GM12878 (cell line): ENCODE data around the gene PAEP. TPM values are rescaled to one million over a fixed set of nuclear protein-coding genes. Genes with fewer than 3 reads are reported as not detected.

Experiments used
- ATAC-seq: fragments of 200-7000 bp; cut with Tn5 transposase; 3 replicates; pipeline ENCODE4 v1.9.1; 2020; ENCODE audit warnings: mild to moderate bottlenecking, moderate library complexity
- BruUV-seq: library from RNA; stranded (reverse); fragments of 400-500 nt; replicated peaks from 2 replicates; lab custom pipeline; 2021; lab: Mats Ljungman, UMichigan
- CTCF ChIA-PET: fragments of 300-600 bp; sonication (Branson Sonifier 250); formaldehyde crosslinking; extraction: SDS; loops from one replicate; lab custom pipeline; 2021; ENCODE audit warnings: inconsistent platforms; lab: Yijun Ruan, JAX
- POLR2A ChIA-PET: fragments of 350-600 bp; formaldehyde crosslinking; extraction: SDS; loops from one replicate; lab custom pipeline; 2021; ENCODE audit warnings: inconsistent platforms; lab: Charles Lee
- RAD21 ChIA-PET: fragments of 300-600 bp; sonication (Branson Sonifier 250); formaldehyde crosslinking; loops from one replicate; lab custom pipeline; 2023; ENCODE audit warnings: antibody characterized with exemption; ENCODE audit not compliant: unreplicated experiment; lab: Charles Lee
- SMC1A ChIA-PET: fragments of 300-600 bp; sonication (Branson Sonifier 250); formaldehyde crosslinking; loops from one replicate; lab custom pipeline; 2023; ENCODE audit not compliant: unreplicated experiment, uncharacterized antibody; lab: Charles Lee
- DNase-seq: peaks from one replicate; pipeline ENCODE4 v3.0.0-alpha.2; 2011; ENCODE audit warnings: low read depth, low spot score
- FAIRE-seq: peaks from 3 replicates; lab custom pipeline; 2011; peaks lifted over from hg19 to GRCh38; lab: Jason Lieb, UNC
- H2AFZ ChIP-seq: 2 replicates; pipeline ENCODE4 v1.6.0; 2011; ENCODE audit warnings: low read depth, low read length, control low read depth; ENCODE audit not compliant: control insufficient read depth
- H3K27ac ChIP-seq: 2 replicates; pipeline ENCODE4 v1.5.1; 2011; ENCODE audit warnings: control low read depth; ENCODE audit not compliant: control insufficient read depth, insufficient read depth
- H3K27me3 ChIP-seq, 2 experiments: replicated peaks in 1 of 2; 2 replicates each; pipeline versions ENCODE4 v1.6.0 to v1.6.1; 2011; ENCODE audit warnings: low read length in 1 of 2; ENCODE audit not compliant: control insufficient read depth in 2 of 2, insufficient read depth in 2 of 2
- H3K36me3 ChIP-seq, 2 experiments: 2 replicates each; pipeline ENCODE4 v1.5.1; 2011; ENCODE audit warnings: low read length in 1 of 2; ENCODE audit not compliant: control insufficient read depth in 2 of 2, insufficient read depth in 2 of 2
- H3K4me1 ChIP-seq: 2 replicates; pipeline ENCODE4 v1.6.1; 2011; ENCODE audit warnings: mild to moderate bottlenecking, low read length, moderate library complexity, mixed read lengths; ENCODE audit not compliant: control insufficient read depth, insufficient read depth
- H3K4me2 ChIP-seq: 2 replicates; pipeline ENCODE4 v1.6.0; 2011; ENCODE audit warnings: control low read depth; ENCODE audit not compliant: control insufficient read depth, insufficient read depth
- H3K4me3 ChIP-seq: fragments of 200-600 bp; sonication (generic); 2 replicates; pipeline ENCODE4 v1.5.1; 2016
- H3K79me2 ChIP-seq: 2 replicates; pipeline ENCODE4 v1.6.0; 2011; ENCODE audit warnings: low read length; ENCODE audit not compliant: control insufficient read depth, insufficient read depth
- H3K9ac ChIP-seq: 2 replicates; pipeline ENCODE4 v1.8.0; 2011; ENCODE audit warnings: low read length, control low read depth, mixed read lengths; ENCODE audit not compliant: control insufficient read depth, insufficient read depth
- H3K9me3 ChIP-seq: replicated peaks from 3 replicates; pipeline ENCODE4 v1.5.1; 2011; ENCODE audit warnings: mild to moderate bottlenecking, low read length; ENCODE audit not compliant: control insufficient read depth, insufficient read depth
- H4K20me1 ChIP-seq: 2 replicates; pipeline ENCODE4 v1.6.0; 2011; ENCODE audit not compliant: control insufficient read depth, insufficient read depth
- EGR1 ChIP-seq, 2 experiments: IDR thresholded peaks; 1 replicate in 1 of 2; 2 replicates in 1 of 2; pipeline ENCODE4 v1.6.1; 2011 to 2012; ENCODE audit warnings: low read depth in 2 of 2, low read length in 2 of 2, borderline replicate concordance in 1 of 2, mild to moderate bottlenecking in 1 of 2, moderate library complexity in 1 of 2
- FOXK2 ChIP-seq: fragments of 450-650 bp; IDR thresholded peaks from 2 replicates; pipeline ENCODE4 v1.6.1; 2017; ENCODE audit warnings: mild to moderate bottlenecking, moderate library complexity
- HCFC1 ChIP-seq: fragments of 150-350 bp; IDR thresholded peaks from 2 replicates; pipeline ENCODE4 v1.6.1; 2014; ENCODE audit warnings: low read length
- JUND ChIP-seq: IDR thresholded peaks from 2 replicates; pipeline ENCODE4 v1.6.1; 2012; ENCODE audit warnings: low read depth, mild to moderate bottlenecking, low read length, improper control_type of control experiment, moderate library complexity
- KDM1A ChIP-seq: fragments of 200-600 bp; sonication (generic); IDR thresholded peaks from 2 replicates; pipeline ENCODE4 v1.6.1; 2016; ENCODE audit warnings: borderline replicate concordance
- RFX5 ChIP-seq: IDR thresholded peaks from 2 replicates; pipeline ENCODE4 v1.6.1; 2011; ENCODE audit warnings: low read depth, low read length, improper control_type of control experiment
- SIX5 ChIP-seq: IDR thresholded peaks from 2 replicates; pipeline ENCODE4 v1.6.1; 2011; ENCODE audit warnings: mild to moderate bottlenecking, low read depth, low read length, moderate library complexity; ENCODE audit not compliant: severe bottlenecking
- SMARCA5 ChIP-seq: fragments of 450-650 bp; IDR thresholded peaks from 2 replicates; pipeline ENCODE4 v1.6.1; 2017; ENCODE audit warnings: mild to moderate bottlenecking
- SUZ12 ChIP-seq: fragments of 200-600 bp; sonication (generic); IDR thresholded peaks from one replicate; pipeline ENCODE4 v1.6.1; 2018; ENCODE audit warnings: antibody characterized with exemption, mild to moderate bottlenecking; ENCODE audit not compliant: unreplicated experiment
- WRNIP1 ChIP-seq: IDR thresholded peaks from 2 replicates; pipeline ENCODE4 v1.6.1; 2011; ENCODE audit warnings: low read depth, low read length, improper control_type of control experiment, borderline replicate concordance
- ZNF274 ChIP-seq: IDR thresholded peaks from one replicate; pipeline ENCODE4 v1.8.0; 2011; ENCODE audit not compliant: insufficient read length, insufficient read depth
- ZNF384 ChIP-seq: IDR thresholded peaks from 2 replicates; pipeline ENCODE4 v1.6.1; 2012; ENCODE audit warnings: low read depth, mild to moderate bottlenecking, low read length, improper control_type of control experiment, borderline replicate concordance
- WGBS: methylation state at CpG from one replicate; pipeline ENCODE4 v1.1.6; 2016; ENCODE audit warnings: low lambda C conversion rate; ENCODE audit not compliant: insufficient replicate concordance, insufficient coverage; ENCODE audit errors: missing lambda C conversion rate; 5-methylcytosine and 5-hydroxymethylcytosine counted together
- in situ Hi-C: fragments of 300-500 bp; cut with MboI; formaldehyde crosslinking; loops from 9 replicates; pipeline ENCODE4 v1.14.3; 2018; ENCODE audit warnings: mixed read lengths
- intact Hi-C: fragments of 100-400 bp; cut with micrococcal nuclease; formaldehyde crosslinking; loops from one replicate; pipeline ENCODE4 v1.14.2; 2022; ENCODE audit not compliant: unreplicated experiment
- polyA plus RNA-seq, 11 experiments: library from polyadenylated mRNA; depleted of rRNA in 4 of 11; unstranded in 6 of 11; stranded (reverse) in 5 of 11; fragments of >200 nt; fragmentation: Nextera tagmentation in 4 of 11; fragmentation: Illumina TruSeq in 1 of 11; extraction: Ambion mirVana in 4 of 11; extraction: Trizol in 1 of 11; gene quantifications; 1 replicate in 1 of 11; 2 replicates in 10 of 11; pipeline versions ENCODE4 v1.2.1 to v1.2.3, GENCODE V29; 2011 to 2016; ENCODE audit warnings: inconsistent platforms in 2 of 11, missing spikeins in 2 of 11, low read depth in 1 of 11
- total RNA-seq, 4 experiments: library from RNA; depleted of rRNA in 3 of 4; stranded (reverse); fragments of >200 nt in 3 of 4; fragmentation: Illumina TruSeq in 1 of 4; extraction: Trizol in 1 of 4; gene quantifications; 2 replicates each; pipeline versions ENCODE4 v1.2.1 to v1.2.3, GENCODE V29; 2013 to 2021
- TF ChIP-seq, protein P1 (sequence below): fragments of 450-650 bp; IDR thresholded peaks from 2 replicates; pipeline ENCODE4 v1.6.1; 2016; ENCODE audit warnings: mild to moderate bottlenecking, moderate library complexity, borderline replicate concordance
- TF ChIP-seq, protein P2 (sequence below): IDR thresholded peaks from 2 replicates; pipeline ENCODE4 v1.6.1; 2011; ENCODE audit warnings: mild to moderate bottlenecking, low read depth, low read length, moderate library complexity; ENCODE audit not compliant: insufficient replicate concordance

Gene PAEP
- total and polyA plus RNA-seq, 10 of the 15 experiments (the other 5 are each of a cell fraction or from before 2014, with no cell fraction given), result not detected

DNA sequence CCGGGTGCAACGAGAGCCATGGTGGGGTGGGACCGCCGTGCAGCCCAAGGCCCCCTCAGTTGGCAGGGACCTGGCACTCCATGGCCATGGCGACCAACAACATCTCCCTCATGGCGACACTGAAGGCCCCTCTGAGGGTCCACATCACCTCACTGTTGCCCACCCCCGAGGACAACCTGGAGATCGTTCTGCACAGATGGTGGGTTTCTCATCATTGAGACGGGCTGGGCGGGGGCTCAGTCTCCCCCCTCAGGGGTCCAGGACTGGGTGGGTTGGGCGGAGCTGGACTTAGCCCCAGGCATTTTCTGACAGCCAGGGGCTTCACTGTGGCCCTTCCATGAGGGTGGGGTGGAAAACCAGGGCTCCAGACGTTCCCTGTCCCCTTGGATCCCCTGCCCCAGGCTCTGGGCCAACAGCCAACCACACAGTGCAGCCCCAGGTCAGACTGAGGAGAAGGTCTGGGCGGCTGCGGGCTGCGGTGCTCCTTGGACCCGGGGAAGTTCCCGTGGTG lies 734 bp downstream of the PAEP start (continued):
- TF ChIP-seq, protein P1, sequence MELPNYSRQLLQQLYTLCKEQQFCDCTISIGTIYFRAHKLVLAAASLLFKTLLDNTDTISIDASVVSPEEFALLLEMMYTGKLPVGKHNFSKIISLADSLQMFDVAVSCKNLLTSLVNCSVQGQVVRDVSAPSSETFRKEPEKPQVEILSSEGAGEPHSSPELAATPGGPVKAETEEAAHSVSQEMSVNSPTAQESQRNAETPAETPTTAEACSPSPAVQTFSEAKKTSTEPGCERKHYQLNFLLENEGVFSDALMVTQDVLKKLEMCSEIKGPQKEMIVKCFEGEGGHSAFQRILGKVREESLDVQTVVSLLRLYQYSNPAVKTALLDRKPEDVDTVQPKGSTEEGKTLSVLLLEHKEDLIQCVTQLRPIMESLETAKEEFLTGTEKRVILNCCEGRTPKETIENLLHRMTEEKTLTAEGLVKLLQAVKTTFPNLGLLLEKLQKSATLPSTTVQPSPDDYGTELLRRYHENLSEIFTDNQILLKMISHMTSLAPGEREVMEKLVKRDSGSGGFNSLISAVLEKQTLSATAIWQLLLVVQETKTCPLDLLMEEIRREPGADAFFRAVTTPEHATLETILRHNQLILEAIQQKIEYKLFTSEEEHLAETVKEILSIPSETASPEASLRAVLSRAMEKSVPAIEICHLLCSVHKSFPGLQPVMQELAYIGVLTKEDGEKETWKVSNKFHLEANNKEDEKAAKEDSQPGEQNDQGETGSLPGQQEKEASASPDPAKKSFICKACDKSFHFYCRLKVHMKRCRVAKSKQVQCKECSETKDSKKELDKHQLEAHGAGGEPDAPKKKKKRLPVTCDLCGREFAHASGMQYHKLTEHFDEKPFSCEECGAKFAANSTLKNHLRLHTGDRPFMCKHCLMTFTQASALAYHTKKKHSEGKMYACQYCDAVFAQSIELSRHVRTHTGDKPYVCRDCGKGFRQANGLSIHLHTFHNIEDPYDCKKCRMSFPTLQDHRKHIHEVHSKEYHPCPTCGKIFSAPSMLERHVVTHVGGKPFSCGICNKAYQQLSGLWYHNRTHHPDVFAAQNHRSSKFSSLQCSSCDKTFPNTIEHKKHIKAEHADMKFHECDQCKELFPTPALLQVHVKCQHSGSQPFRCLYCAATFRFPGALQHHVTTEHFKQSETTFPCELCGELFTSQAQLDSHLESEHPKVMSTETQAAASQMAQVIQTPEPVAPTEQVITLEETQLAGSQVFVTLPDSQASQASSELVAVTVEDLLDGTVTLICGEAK, result no peak
- no peak for TF ChIP-seq SMARCA5

DNA sequence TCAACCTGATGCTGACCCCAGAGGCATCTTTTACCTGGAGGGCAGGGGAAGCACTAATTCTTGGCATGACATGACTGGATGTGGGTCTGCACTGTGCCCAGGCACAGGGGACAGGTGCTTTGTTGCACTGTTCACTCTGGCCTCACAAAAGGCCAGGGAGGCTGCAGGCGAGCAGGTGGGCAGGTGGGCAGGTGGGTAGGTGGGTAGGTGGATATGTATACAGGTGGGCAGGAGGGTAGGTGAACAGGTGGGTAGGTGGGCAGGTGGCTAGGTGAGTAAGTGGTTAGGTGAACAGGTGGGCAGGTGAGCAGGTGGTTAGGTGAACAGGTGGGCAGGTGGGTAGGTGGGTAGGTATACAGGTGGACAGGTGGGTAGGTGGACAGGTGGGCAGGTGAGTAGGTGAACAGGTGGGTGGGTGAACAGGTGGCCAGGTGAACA lies 1.5 kb downstream of the PAEP start:
- no peaks in the 10 kb centered on the region for H3K9me3 ChIP-seq
- POLR2A ChIA-PET, result no interaction called here
- RAD21 ChIA-PET, result no interaction called here
- FAIRE-seq (no peak), ATAC-seq (no peak)
- no peaks in the 10 kb centered on the region; a peak in 1 of 4 replicates for H3K27me3 ChIP-seq
- H4K20me1 ChIP-seq, result no peaks in the 10 kb centered on the region
- CTCF ChIA-PET, result no interaction called here
- WGBS, result 0% methylated on average over 1 of the region's 1 CpG
- SMC1A ChIA-PET, result no interaction called here
- H3K36me3 ChIP-seq, result no peaks in the 10 kb centered on the region
- H3K9ac ChIP-seq, result no peak overlapping the region
- H3K27ac ChIP-seq, result no peak overlapping the region
- no peaks in the 10 kb centered on the region for H3K4me1 ChIP-seq
- no peak for TF ChIP-seq SIX5
- TF ChIP-seq, protein P2, sequence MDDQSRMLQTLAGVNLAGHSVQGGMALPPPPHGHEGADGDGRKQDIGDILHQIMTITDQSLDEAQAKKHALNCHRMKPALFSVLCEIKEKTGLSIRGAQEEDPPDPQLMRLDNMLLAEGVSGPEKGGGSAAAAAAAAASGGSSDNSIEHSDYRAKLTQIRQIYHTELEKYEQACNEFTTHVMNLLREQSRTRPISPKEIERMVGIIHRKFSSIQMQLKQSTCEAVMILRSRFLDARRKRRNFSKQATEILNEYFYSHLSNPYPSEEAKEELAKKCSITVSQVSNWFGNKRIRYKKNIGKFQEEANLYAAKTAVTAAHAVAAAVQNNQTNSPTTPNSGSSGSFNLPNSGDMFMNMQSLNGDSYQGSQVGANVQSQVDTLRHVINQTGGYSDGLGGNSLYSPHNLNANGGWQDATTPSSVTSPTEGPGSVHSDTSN, result no peak
- no peak for TF ChIP-seq ZNF274
- no peak for TF ChIP-seq ZNF384
- TF ChIP-seq WRNIP1, result no peak
- no peak for TF ChIP-seq SUZ12
- no peak for TF ChIP-seq KDM1A
- no peak for TF ChIP-seq FOXK2
- no peak for TF ChIP-seq JUND
- TF ChIP-seq HCFC1, result no peak
- no peak for TF ChIP-seq EGR1 (IDR thresholded peaks at IDR 0.05; ENCODE audit: borderline replicate concordance in 1 of 2, low read depth in 2 of 2, low read length in 2 of 2)
- no peak for TF ChIP-seq RFX5
- TF ChIP-seq, all 136 proteins: peak for 0
- no peak overlapping the region for H3K4me2 ChIP-seq
- in situ Hi-C loops, result no loop called here
- no peak overlapping the region for H2AFZ ChIP-seq
- H3K79me2 ChIP-seq, result no peaks in the 10 kb centered on the region
- no peak overlapping the region for H3K4me3 ChIP-seq
- intact Hi-C loops, result no loop called here
- no TSS peak for BruUV-seq
- no peak for DNase-seq
